ENCODE results near the gene PI16. TPM values are rescaled to one million over a fixed set of nuclear protein-coding genes. Genes with fewer than 3 reads are reported as not detected.

Gene PI16
- polyA plus RNA-seq, 1 donor from 2014 or later, result not detected

GRCh38 chr6:36916126-36916525 is 38.4 kb upstream of the PI16 start:
- H3K9ac ChIP-seq (ENCODE audit: low read length), result no peak overlapping the region

DNA sequence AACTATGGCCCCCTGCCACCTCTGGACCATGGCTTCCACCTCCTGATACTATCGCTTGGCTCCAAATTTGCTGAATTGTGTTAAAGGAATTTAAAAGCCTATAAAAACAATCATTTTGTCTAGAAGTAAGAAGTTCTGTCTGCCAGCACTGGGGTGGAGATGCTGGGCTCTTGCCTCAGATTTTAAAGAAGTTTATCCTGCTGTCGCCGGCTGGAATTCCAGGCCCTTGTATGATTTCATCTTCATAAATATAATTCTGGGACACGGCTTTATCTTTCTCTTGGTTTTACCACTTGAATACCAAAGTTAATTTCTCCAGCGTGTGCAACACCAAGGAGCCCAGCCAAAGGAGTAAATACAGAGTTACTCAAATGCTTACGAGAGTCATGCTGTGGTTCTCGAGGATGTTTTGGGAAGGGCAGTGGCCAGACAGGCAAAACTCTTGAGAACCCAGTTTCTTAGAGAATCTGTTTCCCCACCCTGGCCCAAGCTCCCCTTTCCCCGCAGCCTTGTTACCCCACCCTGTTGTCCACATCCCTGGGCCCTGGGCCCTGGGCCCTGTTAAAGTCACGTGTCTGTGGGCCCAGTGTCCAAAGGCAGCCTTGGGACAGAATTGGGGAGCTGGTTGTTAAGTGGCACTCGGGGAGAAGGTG is 36.9 kb upstream of the PI16 start:
- H3K36me3 ChIP-seq (ENCODE audit: insufficient read depth, low read length), result peaks cover 7% of the 10 kb centered on the region
- TF ChIP-seq MXI1 (conservative IDR thresholded peaks at IDR 0.05; ENCODE audit: poor library complexity, severe bottlenecking) (no peak), RAD21 (conservative IDR thresholded peaks at IDR 0.05) (no peak), SMC3 (conservative IDR thresholded peaks at IDR 0.05; ENCODE audit: poor library complexity) (no peak), TAF1 (IDR thresholded peaks at IDR 0.05; ENCODE audit: low read depth) (no peak), POLR2AphosphoS5 (IDR thresholded peaks at IDR 0.05) (no peak), EZH2 (IDR thresholded peaks at IDR 0.05; ENCODE audit: borderline replicate concordance, insufficient read depth, low read length, poor library complexity, severe bottlenecking) (no peak), EP300 (conservative IDR thresholded peaks at IDR 0.05; ENCODE audit: poor library complexity, severe bottlenecking) (no peak), REST (IDR thresholded peaks at IDR 0.05; ENCODE audit: borderline replicate concordance) (no peak)

More at GRCh38 chr6:36916126-36916525, 38.4 kb upstream of the PI16 start:
- no peaks in the 10 kb centered on the region for H3K9me2 ChIP-seq (ENCODE audit: insufficient read depth, low read length)
- H3K79me2 ChIP-seq (replicated peaks; ENCODE audit: insufficient read depth, low read length), result no peaks in the 10 kb centered on the region
- H3K4me3 ChIP-seq (ENCODE audit: low read length), result no peak overlapping the region
- no peaks in the 10 kb centered on the region for H3F3A ChIP-seq (ENCODE audit: insufficient read depth, low read length, poor library complexity, severe bottlenecking)
- peaks cover 7% of the 10 kb centered on the region for H3K36me3 ChIP-seq (ENCODE audit: insufficient read depth, low read length)
- H3K27ac ChIP-seq (ENCODE audit: low read length), result no peak overlapping the region
- H3K4me2 ChIP-seq (ENCODE audit: low read length), result no peak overlapping the region
- no peaks in the 10 kb centered on the region for H4K20me1 ChIP-seq (ENCODE audit: insufficient read depth)
- H3K9me3 ChIP-seq (ENCODE audit: low read length), result no peaks in the 10 kb centered on the region
- TF ChIP-seq SMC3 (conservative IDR thresholded peaks at IDR 0.05; ENCODE audit: poor library complexity) (no peak), RAD21 (conservative IDR thresholded peaks at IDR 0.05) (no peak), EP300 (conservative IDR thresholded peaks at IDR 0.05; ENCODE audit: poor library complexity, severe bottlenecking) (no peak), MXI1 (conservative IDR thresholded peaks at IDR 0.05; ENCODE audit: poor library complexity, severe bottlenecking) (no peak), POLR2AphosphoS5 (IDR thresholded peaks at IDR 0.05) (no peak), REST (IDR thresholded peaks at IDR 0.05; ENCODE audit: borderline replicate concordance) (no peak), EZH2 (IDR thresholded peaks at IDR 0.05; ENCODE audit: borderline replicate concordance, insufficient read depth, low read length, poor library complexity, severe bottlenecking) (no peak), CTCF (IDR thresholded peaks at IDR 0.05; ENCODE audit: poor library complexity, severe bottlenecking) (no peak), TAF1 (IDR thresholded peaks at IDR 0.05; ENCODE audit: low read depth) (no peak)
- H2AFZ ChIP-seq (ENCODE audit: low read depth, low read length), result no peak overlapping the region
- no peaks in the 10 kb centered on the region for H3K27me3 ChIP-seq (ENCODE audit: insufficient read depth, low read depth, low read length)

More for the DNA sequence above, 36.9 kb upstream of the PI16 start:
- no peaks in the 10 kb centered on the region for H3K27me3 ChIP-seq (ENCODE audit: insufficient read depth, low read depth, low read length)
- H3K4me3 ChIP-seq (ENCODE audit: low read length), result no peak overlapping the region
- H2AFZ ChIP-seq (ENCODE audit: low read depth, low read length), result no peak overlapping the region
- H3K9ac ChIP-seq (ENCODE audit: low read length), result no peak overlapping the region
- no peaks in the 10 kb centered on the region for H3K9me2 ChIP-seq (ENCODE audit: insufficient read depth, low read length)
- H3K9me3 ChIP-seq (ENCODE audit: low read length), result no peaks in the 10 kb centered on the region
- H3F3A ChIP-seq (ENCODE audit: insufficient read depth, low read length, poor library complexity, severe bottlenecking), result no peaks in the 10 kb centered on the region
- H3K4me2 ChIP-seq (ENCODE audit: low read length), result no peak overlapping the region
- H3K27ac ChIP-seq (ENCODE audit: low read length), result no peak overlapping the region
- no peaks in the 10 kb centered on the region for H4K20me1 ChIP-seq (ENCODE audit: insufficient read depth)
- no peaks in the 10 kb centered on the region for H3K79me2 ChIP-seq (replicated peaks; ENCODE audit: insufficient read depth, low read length)

All from neural cell (in vitro differentiated cells).